CMK (cell line): ENCODE measurements around the gene TOGARAM2.

Source experiments
- DNase-seq: peaks from one replicate; pipeline ENCODE4 v3.0.0-alpha.2; 2010; ENCODE audit warnings: low read depth

TOGARAM2 gene

GRCh38 chr2:28981016-28981441 is at the start of gene TOGARAM2:
TOGARAM2 (plus strand) TSS chr2:28981298; CDS start chr2:28994835, 13,537 bp downstream.
- DNase-seq: no peak

DNA sequence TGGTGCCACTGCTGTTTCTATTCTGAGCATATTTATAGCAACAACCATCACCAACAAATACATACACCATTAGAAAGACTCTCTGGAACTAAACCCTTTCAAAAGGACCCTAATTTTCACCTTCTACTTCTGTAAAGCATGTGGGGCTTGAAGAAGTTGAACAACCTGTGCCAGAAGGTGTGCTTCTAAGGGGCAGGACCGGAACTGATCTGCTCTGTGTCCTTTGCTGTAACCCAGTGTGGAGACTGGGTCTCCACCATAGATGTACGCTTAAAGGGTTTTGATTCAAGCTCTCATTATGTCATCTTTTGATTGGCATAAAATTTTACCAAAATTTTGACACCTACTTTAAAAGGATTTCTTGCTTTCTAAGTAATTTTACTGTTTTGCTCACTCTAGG is 46.3 kb upstream of the TOGARAM2 start:
- DNase-seq: no peak

GRCh38 chr2:28941008-28941407 is 40.1 kb upstream of the TOGARAM2 start:
- no peak for DNase-seq

DNA sequence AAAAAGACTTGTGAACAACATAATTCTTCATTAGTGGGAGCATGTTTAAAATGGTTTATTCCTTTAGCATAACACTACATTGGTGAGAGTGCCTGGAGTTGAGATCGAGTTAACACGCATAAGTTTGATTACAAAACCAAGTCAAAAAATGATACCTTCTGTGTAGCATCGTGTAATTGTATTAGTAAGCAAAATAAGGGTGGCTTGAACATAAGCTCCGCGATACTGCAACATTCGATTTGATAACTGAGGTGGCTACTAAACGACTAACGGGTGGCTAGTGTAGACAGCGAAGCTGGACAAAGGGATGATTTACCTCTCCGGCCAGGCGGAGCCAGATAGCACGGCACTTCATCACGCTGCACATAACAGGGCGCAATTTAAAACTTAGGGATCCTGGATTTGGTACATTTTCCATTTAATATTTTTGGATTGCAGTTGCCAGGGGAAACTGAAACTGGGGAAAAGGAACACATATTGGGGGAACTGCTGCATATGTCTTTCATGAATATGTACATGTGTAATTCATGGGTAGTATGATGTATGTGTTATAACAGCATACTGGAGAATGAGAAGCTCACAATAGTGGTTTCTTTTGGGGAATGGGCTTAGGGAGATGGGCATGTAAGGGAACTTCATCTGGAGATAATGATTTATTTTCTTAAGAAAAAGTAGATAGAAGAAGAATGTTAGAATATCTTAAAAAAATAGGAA is 36.4 kb upstream of the TOGARAM2 start:
- DNase-seq: no peak

GRCh38 chr2:28948160-28948559 is 32.9 kb upstream of the TOGARAM2 start:
- DNase-seq: no peak

DNA sequence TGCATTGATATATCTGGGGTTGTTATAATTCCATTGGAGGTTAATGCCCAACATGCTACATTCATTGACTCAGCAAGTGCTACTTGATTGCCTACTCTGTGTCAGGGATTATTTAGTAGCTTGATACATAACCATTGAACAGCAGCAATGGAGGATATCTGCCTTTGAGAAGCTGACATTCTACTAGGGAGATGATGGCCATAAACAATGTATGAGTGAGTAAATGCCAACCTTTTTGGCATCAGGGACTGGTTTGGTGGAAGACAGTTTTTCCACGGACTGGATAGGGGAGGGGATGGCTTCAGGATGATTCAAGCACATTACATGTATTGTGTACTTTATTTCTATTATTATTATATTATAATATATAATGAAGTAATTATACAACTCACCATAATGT is 31.9 kb upstream of the TOGARAM2 start:
- no peak for DNase-seq

GRCh38 chr2:28949617-28950305 is 31.3 kb upstream of the TOGARAM2 start:
- no peak for DNase-seq

DNA sequence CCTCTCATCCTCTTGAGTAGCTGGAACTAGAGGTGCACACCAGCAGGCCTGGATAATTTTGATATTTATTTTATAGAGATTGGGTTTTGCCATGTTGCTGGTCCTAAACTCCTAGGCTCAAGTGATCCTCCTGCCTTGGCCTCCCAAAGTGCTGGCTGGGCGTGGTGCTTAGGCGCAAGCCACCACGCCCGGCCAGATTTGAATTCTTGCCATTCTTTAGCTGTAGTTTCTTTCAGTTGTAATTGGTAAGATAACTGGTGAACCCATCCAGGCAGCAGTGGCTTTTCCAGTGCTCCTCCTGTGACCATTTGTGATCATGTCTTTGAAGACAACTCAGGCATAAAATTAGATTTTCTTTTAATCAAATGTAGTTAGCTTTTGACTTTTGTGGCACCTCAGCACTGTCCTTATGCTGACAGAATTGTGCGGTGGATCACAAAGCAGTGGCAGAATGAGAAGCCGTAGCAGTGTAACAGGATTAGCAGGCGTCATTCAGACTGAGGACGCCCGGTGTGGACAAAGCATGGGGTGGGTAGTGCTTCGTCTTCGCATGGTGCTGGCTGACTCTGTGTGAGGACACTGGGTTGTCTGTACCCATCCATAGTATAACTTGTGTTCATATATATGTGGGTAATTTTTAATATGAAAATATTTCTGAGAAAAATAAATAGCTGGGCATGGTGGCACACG is 30.0 kb upstream of the TOGARAM2 start:
- no peak for DNase-seq

GRCh38 chr2:28951910-28952835 is 28.9 kb upstream of the TOGARAM2 start:
- DNase-seq: no peak

DNA sequence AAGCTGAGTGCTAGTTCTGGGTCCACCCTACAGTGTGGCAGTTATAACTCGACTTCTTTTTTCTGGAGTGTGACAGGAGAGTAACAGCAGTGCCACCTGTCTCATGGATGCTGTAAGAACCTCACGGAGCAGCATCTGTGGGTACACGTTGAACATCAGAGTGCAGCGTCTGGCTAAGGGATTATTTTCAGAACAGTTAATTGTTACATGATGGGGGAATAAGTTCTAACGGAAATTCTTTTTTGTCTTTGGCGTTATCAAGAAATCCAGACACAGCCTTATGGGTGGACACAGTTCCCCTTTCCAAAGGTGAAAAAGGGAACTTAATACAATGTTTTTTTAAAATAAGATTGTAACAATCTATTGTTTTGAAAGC is 28.3 kb upstream of the TOGARAM2 start:
- peak; percentile 77 for DNase-seq

GRCh38 chr2:28955467-28955866 is 25.6 kb upstream of the TOGARAM2 start:
- no peak for DNase-seq

DNA sequence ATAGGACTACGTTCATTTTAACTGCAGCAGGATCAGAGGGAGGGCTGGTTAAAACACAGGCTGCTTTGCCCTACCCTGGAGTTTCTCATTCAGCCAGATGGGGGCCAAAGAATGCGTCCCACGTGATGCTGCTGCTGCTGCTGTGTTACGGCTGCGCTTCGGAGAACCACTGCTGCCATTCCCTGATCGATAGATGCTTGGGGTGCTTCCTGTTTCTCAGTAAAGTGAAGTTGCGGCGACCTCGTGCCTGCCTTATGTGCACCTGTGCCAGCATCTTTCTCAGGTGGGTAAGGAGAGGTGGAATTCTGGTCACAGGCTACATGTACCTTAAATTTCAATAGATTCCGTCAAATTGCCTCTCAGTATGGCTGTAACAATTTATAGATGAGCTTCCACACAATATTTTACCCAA is 24.7 kb upstream of the TOGARAM2 start:
- no peak for DNase-seq

DNA sequence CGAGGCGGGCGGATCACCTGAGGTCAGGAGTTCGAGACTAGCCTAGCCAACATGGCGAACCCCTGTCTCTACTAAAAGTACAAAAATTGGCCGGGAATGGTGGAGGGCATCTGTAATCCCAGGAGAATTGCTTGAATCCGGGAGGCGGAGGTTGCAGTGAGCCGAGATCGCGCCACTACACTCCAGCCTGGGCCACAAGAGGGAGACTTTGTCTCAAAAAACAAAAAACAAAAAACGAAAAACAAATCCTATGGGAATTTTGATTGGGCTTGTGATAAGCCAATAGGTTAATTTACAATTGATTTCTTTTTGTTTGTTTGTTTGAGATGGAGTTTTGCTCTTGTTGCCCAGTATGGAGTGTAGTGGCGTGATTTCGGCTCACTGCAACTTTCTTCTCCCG is 24.2 kb upstream of the TOGARAM2 start:
- no peak for DNase-seq

DNA sequence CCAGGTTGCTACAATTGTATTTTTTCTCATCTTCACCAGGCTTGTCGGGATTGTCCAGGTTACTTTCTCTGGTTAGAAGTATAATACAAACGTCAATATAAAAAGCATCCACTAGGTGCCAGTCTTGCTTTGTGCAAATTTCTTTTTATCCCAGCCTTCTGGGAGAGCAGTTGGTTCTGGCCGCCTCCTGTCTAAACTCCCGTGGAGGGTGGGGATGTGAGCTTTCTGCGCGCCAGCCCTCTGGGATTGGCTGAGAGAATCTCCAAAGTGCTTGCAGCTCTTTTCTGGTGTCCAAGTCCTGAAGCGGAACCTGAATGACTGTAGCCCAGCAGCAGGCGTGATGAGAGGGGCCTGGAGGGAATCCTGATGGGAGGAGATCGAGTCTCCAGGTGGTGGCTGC is 22.4 kb upstream of the TOGARAM2 start:
- DNase-seq: no peak

- no peak for DNase-seq
Observed at GRCh38 chr2:28960401-28960800, 20.7 kb upstream of the TOGARAM2 start.

DNA sequence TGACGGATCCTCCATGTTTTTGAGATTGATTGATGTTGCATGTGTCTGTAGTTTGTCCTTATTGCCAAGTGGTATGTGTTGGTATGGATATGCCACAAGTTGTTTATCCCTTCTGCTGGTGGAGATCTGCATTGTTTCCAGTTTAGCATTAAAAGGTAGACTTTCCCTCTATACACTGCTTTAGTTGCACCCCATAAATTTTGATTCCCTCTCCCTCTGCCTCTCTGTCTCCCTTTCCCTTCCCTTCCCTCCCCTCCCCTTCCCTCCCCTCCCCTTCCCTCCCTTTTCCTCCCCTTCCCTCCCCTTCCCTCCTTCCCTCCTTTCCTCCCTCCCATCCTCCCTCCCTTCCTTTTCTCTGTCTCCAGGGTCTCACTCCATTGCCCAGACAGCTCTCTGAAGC is 18.6 kb upstream of the TOGARAM2 start:
- DNase-seq: no peak

DNA sequence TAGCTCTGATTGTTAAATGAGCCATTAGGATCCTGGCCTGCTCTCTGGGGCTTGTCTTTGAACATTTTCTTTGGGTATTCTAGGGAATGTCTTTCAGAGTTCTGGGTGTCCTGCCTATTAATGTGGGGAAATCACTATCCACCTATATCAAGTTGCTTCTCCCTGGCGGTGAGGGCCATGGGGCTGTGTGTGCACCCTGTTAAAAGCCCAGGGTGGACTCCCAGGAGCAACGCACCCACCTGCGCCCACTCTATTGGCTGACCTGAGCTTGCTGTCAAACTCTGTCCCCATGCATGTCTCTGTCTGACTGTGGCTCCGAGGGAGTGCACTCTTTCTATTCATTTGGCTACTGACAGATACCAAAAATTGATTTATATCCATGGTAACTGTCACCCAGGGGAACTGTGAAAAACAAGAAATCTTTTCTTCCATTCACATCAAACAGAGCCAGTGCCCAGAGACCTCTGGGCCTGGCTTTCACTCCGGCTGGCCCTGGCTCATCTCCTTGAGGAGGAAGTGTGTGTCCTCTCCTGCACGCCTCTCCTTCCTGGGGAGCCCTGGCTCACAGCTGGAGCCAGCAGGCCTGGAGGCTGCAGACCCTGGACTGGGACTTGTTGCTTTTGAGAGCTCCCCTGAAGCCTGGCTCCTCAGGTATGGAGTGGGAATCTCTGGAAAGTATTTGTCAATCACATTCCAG is 10.5 kb upstream of the TOGARAM2 start:
- no peak for DNase-seq

- DNase-seq: no peak
Observed at GRCh38 chr2:28972778-28973335, 8.2 kb upstream of the TOGARAM2 start.

DNA sequence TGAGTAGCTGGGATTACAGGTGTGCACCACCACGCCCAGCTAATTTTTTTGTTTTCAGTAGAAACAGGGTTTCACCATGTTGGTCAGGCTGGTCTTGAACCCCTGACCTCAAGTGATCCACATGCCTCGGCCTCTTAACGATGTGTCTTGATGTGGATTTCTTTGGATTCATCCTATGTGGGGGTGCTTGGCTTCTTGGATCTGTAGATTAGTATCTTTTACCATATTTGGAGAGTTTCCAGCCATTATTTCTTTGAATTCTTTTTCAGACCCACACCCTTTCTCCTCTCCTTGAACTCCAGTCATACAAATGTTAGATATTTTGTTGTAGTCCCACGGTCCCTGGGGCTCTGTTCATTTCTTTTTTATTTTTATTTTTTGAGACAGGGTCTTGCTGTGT is 6.8 kb upstream of the TOGARAM2 start:
- no peak for DNase-seq

- DNase-seq: no peak
Observed at GRCh38 chr2:28975671-28976070, 5.4 kb upstream of the TOGARAM2 start.

GRCh38 chr2:28976584-28976983 is 4.5 kb upstream of the TOGARAM2 start:
- DNase-seq: no peak
